HG02763 (cell line): ENCODE data around the gene KCNH2.
"Not testable (repeated sequence)": the region's sequence is repeated elsewhere in the genome, so short reads cannot be mapped to it uniquely, and the experiment has no call there.

Experiments used
- ATAC-seq: cut with Tn5 transposase; IDR thresholded peaks from one replicate; pipeline ENCODE4 v1.9.1; 2021; ENCODE audit warnings: mild to moderate bottlenecking, moderate library complexity; ENCODE audit not compliant: unreplicated experiment

Gene KCNH2, protein sequence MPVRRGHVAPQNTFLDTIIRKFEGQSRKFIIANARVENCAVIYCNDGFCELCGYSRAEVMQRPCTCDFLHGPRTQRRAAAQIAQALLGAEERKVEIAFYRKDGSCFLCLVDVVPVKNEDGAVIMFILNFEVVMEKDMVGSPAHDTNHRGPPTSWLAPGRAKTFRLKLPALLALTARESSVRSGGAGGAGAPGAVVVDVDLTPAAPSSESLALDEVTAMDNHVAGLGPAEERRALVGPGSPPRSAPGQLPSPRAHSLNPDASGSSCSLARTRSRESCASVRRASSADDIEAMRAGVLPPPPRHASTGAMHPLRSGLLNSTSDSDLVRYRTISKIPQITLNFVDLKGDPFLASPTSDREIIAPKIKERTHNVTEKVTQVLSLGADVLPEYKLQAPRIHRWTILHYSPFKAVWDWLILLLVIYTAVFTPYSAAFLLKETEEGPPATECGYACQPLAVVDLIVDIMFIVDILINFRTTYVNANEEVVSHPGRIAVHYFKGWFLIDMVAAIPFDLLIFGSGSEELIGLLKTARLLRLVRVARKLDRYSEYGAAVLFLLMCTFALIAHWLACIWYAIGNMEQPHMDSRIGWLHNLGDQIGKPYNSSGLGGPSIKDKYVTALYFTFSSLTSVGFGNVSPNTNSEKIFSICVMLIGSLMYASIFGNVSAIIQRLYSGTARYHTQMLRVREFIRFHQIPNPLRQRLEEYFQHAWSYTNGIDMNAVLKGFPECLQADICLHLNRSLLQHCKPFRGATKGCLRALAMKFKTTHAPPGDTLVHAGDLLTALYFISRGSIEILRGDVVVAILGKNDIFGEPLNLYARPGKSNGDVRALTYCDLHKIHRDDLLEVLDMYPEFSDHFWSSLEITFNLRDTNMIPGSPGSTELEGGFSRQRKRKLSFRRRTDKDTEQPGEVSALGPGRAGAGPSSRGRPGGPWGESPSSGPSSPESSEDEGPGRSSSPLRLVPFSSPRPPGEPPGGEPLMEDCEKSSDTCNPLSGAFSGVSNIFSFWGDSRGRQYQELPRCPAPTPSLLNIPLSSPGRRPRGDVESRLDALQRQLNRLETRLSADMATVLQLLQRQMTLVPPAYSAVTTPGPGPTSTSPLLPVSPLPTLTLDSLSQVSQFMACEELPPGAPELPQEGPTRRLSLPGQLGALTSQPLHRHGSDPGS

DNA sequence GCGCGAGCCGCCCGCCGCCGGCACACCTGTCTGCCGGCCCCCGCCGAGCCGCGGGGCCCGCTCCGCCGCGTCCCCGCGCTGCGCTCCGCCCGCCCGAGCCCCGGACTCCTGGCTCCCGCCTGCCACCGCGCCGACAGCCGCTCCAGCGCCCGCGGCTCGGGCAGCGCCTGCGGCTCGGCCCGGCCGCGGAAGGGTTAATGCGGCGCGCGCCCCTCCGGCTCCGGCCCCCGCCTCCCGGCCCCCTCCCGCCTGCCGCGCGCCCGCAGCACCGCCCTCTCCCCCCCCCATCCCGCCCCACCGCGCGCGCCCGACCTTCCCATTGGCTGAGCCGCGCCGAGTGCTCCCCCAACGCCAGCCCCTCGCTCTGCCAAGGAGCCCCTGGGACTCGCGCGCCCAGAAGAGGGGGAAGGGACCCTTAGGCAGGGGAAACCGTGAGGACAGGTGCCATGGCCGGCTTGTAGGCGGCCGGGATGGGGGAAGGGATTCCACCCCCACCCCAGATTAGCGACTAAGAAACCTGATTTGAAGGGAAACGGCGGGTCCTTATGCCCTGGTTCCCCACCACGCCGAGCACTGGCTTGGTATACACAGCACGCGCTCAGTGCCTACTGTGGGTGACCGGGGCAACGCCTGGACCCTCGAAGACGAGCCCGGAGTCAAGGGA, at the start of gene KCNH2:
TSS of gene KCNH2 (minus strand) at position 196 of the 664 bp plus-strand sequence. CDS start 408 bp downstream, outside the sequence.
- no peak for ATAC-seq

DNA sequence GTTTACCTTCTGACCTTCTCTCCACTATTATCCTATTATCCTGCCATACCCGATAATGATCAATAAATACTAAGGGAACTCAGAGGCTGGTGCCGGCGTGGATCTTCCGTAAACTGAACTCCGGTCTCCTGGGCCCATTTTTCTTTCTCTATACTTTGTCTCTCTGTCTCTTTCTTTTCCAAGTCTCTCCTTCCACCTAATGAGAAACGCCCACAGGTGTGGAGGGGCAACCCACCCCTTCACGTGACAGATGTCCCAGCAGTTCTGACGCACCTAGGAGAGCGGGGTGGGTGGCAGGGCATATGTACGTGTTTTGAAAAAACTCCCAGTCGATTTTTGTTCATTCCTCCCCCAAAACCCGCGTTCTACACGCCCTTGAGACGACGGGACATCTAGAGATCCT, 49.6 kb upstream of the KCNH2 start:
- ATAC-seq: not testable (repeated sequence)

- not testable (repeated sequence) for ATAC-seq
Observed at GRCh38 chr7:151026771-151027727, 48.9 kb upstream of the KCNH2 start.

GRCh38 chr7:151025924-151026671, 48.0 kb upstream of the KCNH2 start:
- ATAC-seq: no peak

- no peak for ATAC-seq
Observed at GRCh38 chr7:151024435-151025056, 46.4 kb upstream of the KCNH2 start, which contains the start of gene ATG9B. Gene ATG9B (minus strand): TSS chr7:151024494. CDS start chr7:151024423, 71 bp downstream.

GRCh38 chr7:151023232-151023631, 45.1 kb upstream of the KCNH2 start:
- ATAC-seq: no peak

GRCh38 chr7:151020231-151020630, 42.1 kb upstream of the KCNH2 start:
- no peak for ATAC-seq

DNA sequence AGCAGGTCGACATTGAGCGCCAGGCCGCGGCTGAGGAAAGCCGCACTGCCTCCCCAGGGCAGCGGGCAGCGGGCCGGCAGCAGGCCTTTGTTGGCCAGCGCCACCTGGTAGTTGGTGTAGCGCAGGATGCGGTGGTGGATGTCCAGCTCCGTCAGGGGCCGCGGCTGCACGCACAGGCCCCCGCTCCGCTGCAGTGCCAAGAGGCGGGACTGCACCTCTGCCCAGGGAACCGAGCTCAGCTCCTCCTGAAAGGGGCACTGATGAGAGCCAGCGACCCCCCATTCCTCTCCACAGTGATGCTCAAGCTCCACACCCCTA, 41.0 kb upstream of the KCNH2 start:
- no peak for ATAC-seq

- no peak for ATAC-seq
Observed at GRCh38 chr7:151018421-151019129, 40.5 kb upstream of the KCNH2 start.

DNA sequence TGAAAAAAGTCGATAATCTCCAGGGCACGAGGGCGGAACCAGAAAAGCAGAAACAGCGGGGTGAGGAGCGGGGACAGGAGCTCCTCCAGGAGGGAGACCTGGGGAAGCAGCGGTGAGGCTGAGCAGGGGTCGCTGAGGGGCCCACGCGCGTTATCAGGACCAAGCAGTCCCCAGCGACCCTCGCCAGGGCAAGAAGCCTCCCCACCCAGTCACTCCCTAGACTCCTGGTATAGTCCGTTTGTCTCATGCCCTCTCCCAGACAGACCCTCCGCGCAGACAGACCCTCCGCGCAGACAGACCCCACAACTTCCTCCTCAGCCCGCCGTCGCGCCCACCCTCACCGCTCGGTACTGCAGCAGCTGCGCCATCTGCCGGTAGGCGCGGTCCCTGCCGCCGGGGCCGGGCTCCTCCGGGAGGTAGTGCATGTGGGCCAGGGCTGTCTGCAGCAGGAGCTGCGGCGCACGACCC, 39.9 kb upstream of the KCNH2 start:
- no peak for ATAC-seq

DNA sequence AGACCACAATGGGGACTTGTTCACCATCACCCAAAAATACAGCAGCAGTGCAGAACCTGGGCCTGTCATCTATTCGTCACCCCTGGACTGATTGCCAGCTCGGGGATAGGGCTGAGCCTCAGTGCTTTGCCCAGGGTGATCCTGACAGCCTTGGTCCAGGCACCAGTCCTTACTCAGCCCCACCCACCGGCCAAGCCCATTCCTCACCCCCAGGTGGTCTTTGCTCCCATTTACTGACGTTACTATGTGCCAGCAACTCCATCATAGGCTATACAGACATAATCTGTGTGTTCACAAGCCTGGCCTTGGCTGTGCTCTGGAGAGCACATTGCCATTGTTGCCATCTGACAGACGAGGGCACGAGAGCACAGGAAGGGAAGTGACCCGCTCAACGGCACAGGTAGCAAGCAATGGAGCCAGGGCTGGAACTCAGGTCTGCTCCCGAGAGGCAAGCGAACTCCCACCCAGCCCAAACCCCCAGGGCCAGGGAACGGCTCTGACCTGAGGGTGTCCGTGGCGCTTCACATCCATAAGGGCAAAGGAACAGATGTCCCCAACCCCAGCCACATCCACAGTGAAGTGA, 39.3 kb upstream of the KCNH2 start:
- ATAC-seq: no peak

DNA sequence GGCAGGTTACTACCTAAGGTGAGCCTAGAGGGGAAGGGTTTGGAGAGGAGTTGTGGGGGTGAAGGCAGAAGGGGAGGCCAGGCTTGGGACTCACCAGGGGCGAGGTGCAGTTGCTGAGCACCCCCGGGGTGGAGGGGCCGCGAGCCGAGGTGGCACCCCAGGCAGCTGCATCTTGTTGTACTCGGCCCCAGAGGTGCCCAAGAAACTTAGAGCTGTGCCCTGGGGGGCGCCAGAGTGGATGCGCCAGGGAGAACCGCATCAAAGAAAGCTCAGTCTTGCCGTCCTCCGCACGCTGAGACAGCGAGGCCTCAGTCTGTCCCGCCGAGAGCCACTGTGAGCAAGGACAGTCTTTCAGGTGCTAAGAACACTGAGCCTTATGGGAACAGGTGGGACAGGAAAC, 38.8 kb upstream of the KCNH2 start:
- ATAC-seq: no peak

GRCh38 chr7:151016505-151016904, 38.4 kb upstream of the KCNH2 start:
- no peak for ATAC-seq

DNA sequence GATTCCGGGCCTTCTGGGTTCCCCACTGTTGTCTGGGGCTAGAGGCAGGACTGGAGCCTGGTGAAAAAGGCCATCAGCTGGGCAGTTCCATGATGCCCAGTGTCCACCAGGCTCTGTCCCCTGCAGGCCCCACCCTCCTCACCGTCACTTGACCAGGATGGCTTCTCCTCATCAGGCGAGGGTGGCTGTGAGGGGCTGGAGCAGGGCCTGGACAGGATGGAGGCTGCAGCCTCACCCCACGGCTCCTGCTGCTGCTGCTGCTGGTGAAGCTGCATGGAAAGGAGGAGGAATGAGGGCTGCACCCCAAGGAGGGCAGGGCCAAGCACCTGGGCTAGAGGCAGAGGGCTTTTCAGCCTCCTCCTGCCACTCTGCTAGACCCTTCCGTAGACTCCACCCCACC, 37.8 kb upstream of the KCNH2 start:
- ATAC-seq: no peak

- ATAC-seq: no peak
Observed at GRCh38 chr7:151014950-151015349, 36.8 kb upstream of the KCNH2 start.

DNA sequence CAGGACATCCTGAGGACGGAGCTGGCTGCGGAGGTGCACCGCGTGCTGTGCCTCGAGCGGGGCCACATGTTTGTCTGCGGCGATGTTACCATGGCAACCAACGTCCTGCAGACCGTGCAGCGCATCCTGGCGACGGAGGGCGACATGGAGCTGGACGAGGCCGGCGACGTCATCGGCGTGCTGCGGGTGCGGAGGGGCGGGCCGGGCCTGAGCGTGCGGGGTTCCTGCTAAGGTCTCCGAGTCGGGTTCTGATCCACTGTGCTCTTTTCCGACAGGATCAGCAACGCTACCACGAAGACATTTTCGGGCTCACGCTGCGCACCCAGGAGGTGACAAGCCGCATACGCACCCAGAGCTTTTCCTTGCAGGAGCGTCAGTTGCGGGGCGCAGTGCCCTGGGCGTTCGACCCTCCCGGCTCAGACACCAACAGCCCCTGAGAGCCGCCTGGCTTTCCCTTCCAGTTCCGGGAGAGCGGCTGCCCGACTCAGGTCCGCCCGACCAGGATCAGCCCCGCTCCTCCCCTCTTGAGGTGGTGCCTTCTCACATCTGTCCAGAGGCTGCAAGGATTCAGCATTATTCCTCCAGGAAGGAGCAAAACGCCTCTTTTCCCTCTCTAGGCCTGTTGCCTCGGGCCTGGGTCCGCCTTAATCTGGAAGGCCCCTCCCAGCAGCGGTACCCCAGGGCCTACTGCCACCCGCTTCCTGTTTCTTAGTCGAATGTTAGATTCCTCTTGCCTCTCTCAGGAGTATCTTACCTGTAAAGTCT, 35.8 kb upstream of the KCNH2 start:
- ATAC-seq: no peak

DNA sequence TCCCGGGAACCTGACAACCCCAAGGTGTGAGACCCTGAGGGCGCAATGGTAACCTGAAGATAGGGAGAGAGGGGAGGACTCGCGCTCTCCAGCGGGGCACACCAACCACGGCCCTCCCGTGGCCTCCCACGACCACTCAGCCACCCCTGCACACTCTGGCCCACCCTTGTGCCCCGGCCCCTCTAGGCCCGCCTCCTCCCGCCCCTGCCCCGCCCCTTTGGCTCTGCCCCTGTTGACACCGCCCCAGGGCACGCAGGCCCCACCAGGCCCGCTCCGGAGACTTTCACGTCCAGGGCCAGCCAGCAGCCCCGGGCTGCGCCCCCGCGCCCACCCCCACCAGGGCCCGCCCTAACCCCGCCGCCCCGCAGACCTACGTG, 35.2 kb upstream of the KCNH2 start:
- no peak for ATAC-seq
